Measurements from ENCODE around the gene MAP3K19.

DNA sequence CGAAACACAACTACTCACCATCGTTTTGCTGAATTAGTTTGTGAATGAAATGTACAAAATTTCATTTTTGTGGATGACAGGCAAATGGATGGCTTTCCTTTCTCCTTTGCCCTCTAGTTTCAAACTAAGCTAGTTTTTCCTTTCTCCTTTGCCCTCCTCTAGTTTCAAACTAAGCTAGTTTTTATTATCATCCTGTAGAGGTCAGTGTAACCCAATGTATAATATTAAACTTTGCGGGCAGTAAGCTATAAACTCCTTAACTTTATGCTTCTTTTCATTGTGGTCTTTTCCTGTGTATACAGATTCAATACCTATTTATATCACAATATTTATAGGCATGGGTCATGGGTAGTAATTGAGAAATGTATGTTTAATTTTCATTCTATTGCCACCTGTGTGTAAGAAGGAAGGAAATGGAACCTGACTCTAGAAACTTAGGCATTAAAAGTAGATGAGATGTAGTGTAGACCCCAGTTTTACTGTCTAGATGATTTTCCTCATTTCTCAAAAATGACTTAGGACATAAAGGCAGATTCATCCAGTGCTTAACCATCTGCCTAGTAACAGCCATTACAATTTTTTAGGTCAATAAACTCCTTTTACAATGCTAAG is 58.1 kb downstream of the MAP3K19 start:
- peak in 6 of 7 experiments; percentile 33 to 61 (median 55) for TF ChIP-seq CTCF (IDR thresholded peaks at IDR 0.05)
- TF ChIP-seq POLR2A (IDR thresholded peaks at IDR 0.05): no peak
